IMR-90 (cell line): ENCODE measurements around the gene ANOS1.
"Not testable (repeated sequence)": the region's sequence is repeated elsewhere in the genome, so short reads cannot be mapped to it uniquely, and the experiment has no call there.

Experiments used
- BHLHE40 ChIP-seq: fragments of 150-350 bp; IDR thresholded peaks from 2 replicates; pipeline ENCODE4 v1.6.1; 2016; ENCODE audit warnings: mild to moderate bottlenecking, low read depth, low read length
- CHD1 ChIP-seq: IDR thresholded peaks from 2 replicates; pipeline ENCODE4 v1.6.1; 2012; ENCODE audit warnings: low read depth, low read length, improper control_type of control experiment
- CTCF ChIP-seq: conservative IDR thresholded peaks from 2 replicates; pipeline ENCODE4 v1.5.1; 2012; ENCODE audit warnings: mild to moderate bottlenecking, low read depth, low read length, improper control_type of control experiment
- ELK1 ChIP-seq: fragments of 150-350 bp; IDR thresholded peaks from 2 replicates; pipeline ENCODE4 v1.6.1; 2016; ENCODE audit warnings: low read depth, mild to moderate bottlenecking, low read length, moderate library complexity, borderline replicate concordance
- FOS ChIP-seq: fragments of 150-350 bp; IDR thresholded peaks from 2 replicates; pipeline ENCODE4 v1.6.1; 2016; ENCODE audit warnings: low read depth, low read length
- POLR2A ChIP-seq: IDR thresholded peaks from 2 replicates; pipeline ENCODE4 v1.6.1; 2012; ENCODE audit warnings: mild to moderate bottlenecking, low read depth, low read length
- RCOR1 ChIP-seq: IDR thresholded peaks from 2 replicates; pipeline ENCODE4 v1.6.1; 2012; ENCODE audit warnings: mild to moderate bottlenecking, low read length, improper control_type of control experiment; ENCODE audit not compliant: insufficient replicate concordance
- SMC3 ChIP-seq: fragments of 150-350 bp; IDR thresholded peaks from 2 replicates; pipeline ENCODE4 v1.6.1; 2016; ENCODE audit warnings: low read depth, mild to moderate bottlenecking, antibody characterized with exemption, low read length, moderate library complexity
- USF2 ChIP-seq: fragments of 150-350 bp; IDR thresholded peaks from 2 replicates; pipeline ENCODE4 v1.6.1; 2017; ENCODE audit warnings: mild to moderate bottlenecking, antibody characterized with exemption, low read length, low read depth

GRCh38 chrX:8502101-8502500, 229.8 kb downstream of the ANOS1 start:
- TF ChIP-seq CTCF, BHLHE40, POLR2A, CHD1, ELK1, RCOR1, USF2, SMC3, FOS: not testable (repeated sequence)
